HEK293 (cell line): ENCODE data around the gene CDX2.

Experiments
- CTCF ChIA-PET: fragments of 350-600 bp; formaldehyde crosslinking; extraction: SDS; loops from one replicate; lab custom pipeline; 2021; ENCODE audit warnings: antibody characterized with exemption; lab: Yijun Ruan, JAX
- POLR2A ChIA-PET: fragments of 300-600 bp; formaldehyde crosslinking; extraction: SDS; loops from one replicate; lab custom pipeline; 2020; ENCODE audit warnings: antibody characterized with exemption, inconsistent platforms; lab: Yijun Ruan, JAX
- H3K27ac ChIP-seq: fragments of 200-500 bp; sonication (Bioruptor generic); 2 replicates; pipeline ENCODE4 v1.5.1; 2014; ENCODE audit warnings: low read depth, low read length, control low read depth, inconsistent platforms; ENCODE audit errors: extremely low read depth
- H3K36me3 ChIP-seq, 2 experiments: fragments of 200-500 bp in 1 of 2; sonication (Bioruptor generic) in 1 of 2; 1 replicate in 1 of 2; 2 replicates in 1 of 2; pipeline ENCODE4 v1.5.1; 2014 to 2017; ENCODE audit warnings: inconsistent platforms in 2 of 2, low read length in 2 of 2; ENCODE audit not compliant: control insufficient read depth in 2 of 2, insufficient read depth in 1 of 2
- H3K4me1 ChIP-seq: fragments of 200-500 bp; sonication (Bioruptor generic); 2 replicates; pipeline ENCODE4 v1.5.1; 2014; ENCODE audit warnings: mild to moderate bottlenecking, low read length, inconsistent platforms; ENCODE audit not compliant: control insufficient read depth, insufficient read depth
- H3K4me3 ChIP-seq: 2 replicates; pipeline ENCODE4 v1.5.1; 2011; ENCODE audit warnings: low read depth, mild to moderate bottlenecking, control low read depth, low read length, moderate library complexity
- H3K9me3 ChIP-seq: fragments of 200-500 bp; sonication (Bioruptor generic); 2 replicates; pipeline ENCODE4 v1.5.1; 2014; ENCODE audit warnings: low read depth, low read length, inconsistent platforms; ENCODE audit not compliant: control insufficient read depth, insufficient read depth
- EGR2 ChIP-seq: fragments of 450-650 bp; formaldehyde crosslinking; IDR thresholded peaks from 2 replicates; pipeline ENCODE4 v1.5.1; 2016; ENCODE audit warnings: low read depth, missing biosample characterization, missing genetic modification characterization
- GFI1B ChIP-seq: fragments of 450-650 bp; formaldehyde crosslinking; IDR thresholded peaks from 2 replicates; pipeline ENCODE4 v1.5.1; 2016; ENCODE audit warnings: missing biosample characterization, missing genetic modification characterization
- GLI2 ChIP-seq: fragments of 450-650 bp; formaldehyde crosslinking; IDR thresholded peaks from 2 replicates; pipeline ENCODE4; 2017; ENCODE audit warnings: missing biosample characterization, missing genetic modification characterization, low read depth, borderline replicate concordance
- KLF10 ChIP-seq: fragments of 450-650 bp; IDR thresholded peaks from 2 replicates; pipeline ENCODE4 v1.5.1; 2018; ENCODE audit warnings: missing biosample characterization, mild to moderate bottlenecking, missing genetic modification characterization
- YY2 ChIP-seq: fragments of 450-650 bp; formaldehyde crosslinking; IDR thresholded peaks from 2 replicates; pipeline ENCODE4 v1.5.1; 2016; ENCODE audit warnings: missing biosample characterization, missing genetic modification characterization
- ZBTB7A ChIP-seq: fragments of 450-650 bp; formaldehyde crosslinking; IDR thresholded peaks from 2 replicates; pipeline ENCODE4 v1.5.1; 2016; ENCODE audit warnings: low read depth, missing biosample characterization, missing genetic modification characterization
- ZBTB8A ChIP-seq: fragments of 450-650 bp; formaldehyde crosslinking; IDR thresholded peaks from 2 replicates; pipeline ENCODE4 v1.5.1; 2016; ENCODE audit warnings: missing biosample characterization, missing genetic modification characterization
- ZNF16 ChIP-seq: fragments of 450-650 bp; formaldehyde crosslinking; IDR thresholded peaks from 2 replicates; pipeline ENCODE4 v1.5.1; 2016; ENCODE audit warnings: low read depth, missing biosample characterization, missing genetic modification characterization
- ZNF23 ChIP-seq: fragments of 450-650 bp; formaldehyde crosslinking; IDR thresholded peaks from 2 replicates; pipeline ENCODE4 v1.5.1; 2016; ENCODE audit warnings: missing biosample characterization, missing genetic modification characterization, borderline replicate concordance
- ZNF24 ChIP-seq: fragments of 450-650 bp; formaldehyde crosslinking; IDR thresholded peaks from 2 replicates; pipeline ENCODE4 v1.5.1; 2016; ENCODE audit warnings: missing biosample characterization, missing genetic modification characterization
- ZNF274 ChIP-seq, 2 experiments: fragments of 200-500 bp in 1 of 2; fragments of 450-650 bp in 1 of 2; sonication (Bioruptor generic) in 1 of 2; formaldehyde crosslinking in 1 of 2; IDR thresholded peaks; 2 replicates each; pipeline versions ENCODE4 v1.5.1 to v1.6.1; 2014 to 2016; ENCODE audit warnings: borderline replicate concordance in 1 of 2, inconsistent platforms in 1 of 2, low read length in 1 of 2, missing biosample characterization in 1 of 2, missing genetic modification characterization in 1 of 2
- ZNF404 ChIP-seq: fragments of 450-650 bp; formaldehyde crosslinking; IDR thresholded peaks from 2 replicates; pipeline ENCODE4 v1.5.1; 2017; ENCODE audit warnings: missing biosample characterization, missing genetic modification characterization
- ZNF529 ChIP-seq: fragments of 450-650 bp; formaldehyde crosslinking; IDR thresholded peaks from 2 replicates; pipeline ENCODE4 v1.5.1; 2017; ENCODE audit warnings: missing genetic modification characterization, missing biosample characterization; ENCODE audit not compliant: insufficient replicate concordance
- ZNF555 ChIP-seq: fragments of 450-650 bp; formaldehyde crosslinking; conservative IDR thresholded peaks from 2 replicates; pipeline ENCODE4 v1.5.1; 2017; ENCODE audit warnings: missing biosample characterization, mild to moderate bottlenecking, missing genetic modification characterization, inconsistent platforms
- ZNF629 ChIP-seq: fragments of 450-650 bp; formaldehyde crosslinking; IDR thresholded peaks from 2 replicates; pipeline ENCODE4 v1.5.1; 2017; ENCODE audit warnings: missing biosample characterization, missing genetic modification characterization
- ZNF664 ChIP-seq: fragments of 450-650 bp; formaldehyde crosslinking; IDR thresholded peaks from 2 replicates; pipeline ENCODE4 v1.5.1; 2016; ENCODE audit warnings: missing biosample characterization, missing genetic modification characterization
- ZNF76 ChIP-seq: fragments of 450-650 bp; formaldehyde crosslinking; IDR thresholded peaks from 2 replicates; pipeline ENCODE4; 2016; ENCODE audit warnings: low read depth, missing biosample characterization, missing genetic modification characterization, borderline replicate concordance
- ZNF768 ChIP-seq: fragments of 450-650 bp; formaldehyde crosslinking; IDR thresholded peaks from 2 replicates; pipeline ENCODE4 v1.5.1; 2018; ENCODE audit warnings: missing biosample characterization, mild to moderate bottlenecking, missing genetic modification characterization
- ZNF777 ChIP-seq: fragments of 450-650 bp; formaldehyde crosslinking; IDR thresholded peaks from 2 replicates; pipeline ENCODE4 v1.5.1; 2017; ENCODE audit warnings: missing biosample characterization, missing genetic modification characterization, borderline replicate concordance
- ZNF837 ChIP-seq: fragments of 450-650 bp; formaldehyde crosslinking; IDR thresholded peaks from 2 replicates; pipeline ENCODE4 v1.5.1; 2016; ENCODE audit warnings: missing biosample characterization, missing genetic modification characterization
- TF ChIP-seq, protein P1 (sequence below): fragments of 450-650 bp; formaldehyde crosslinking; IDR thresholded peaks from 2 replicates; pipeline ENCODE4 v1.5.1; 2017; ENCODE audit warnings: missing biosample characterization, missing genetic modification characterization
- TF ChIP-seq, protein P2 (sequence below): fragments of 450-650 bp; formaldehyde crosslinking; IDR thresholded peaks from 2 replicates; pipeline ENCODE4 v1.5.1; 2016; ENCODE audit warnings: missing biosample characterization, missing genetic modification characterization, borderline replicate concordance
- TF ChIP-seq, protein P3 (sequence below): fragments of 450-650 bp; formaldehyde crosslinking; IDR thresholded peaks from 2 replicates; pipeline ENCODE4 v1.5.1; 2016; ENCODE audit warnings: missing biosample characterization, missing genetic modification characterization

Gene CDX2

DNA sequence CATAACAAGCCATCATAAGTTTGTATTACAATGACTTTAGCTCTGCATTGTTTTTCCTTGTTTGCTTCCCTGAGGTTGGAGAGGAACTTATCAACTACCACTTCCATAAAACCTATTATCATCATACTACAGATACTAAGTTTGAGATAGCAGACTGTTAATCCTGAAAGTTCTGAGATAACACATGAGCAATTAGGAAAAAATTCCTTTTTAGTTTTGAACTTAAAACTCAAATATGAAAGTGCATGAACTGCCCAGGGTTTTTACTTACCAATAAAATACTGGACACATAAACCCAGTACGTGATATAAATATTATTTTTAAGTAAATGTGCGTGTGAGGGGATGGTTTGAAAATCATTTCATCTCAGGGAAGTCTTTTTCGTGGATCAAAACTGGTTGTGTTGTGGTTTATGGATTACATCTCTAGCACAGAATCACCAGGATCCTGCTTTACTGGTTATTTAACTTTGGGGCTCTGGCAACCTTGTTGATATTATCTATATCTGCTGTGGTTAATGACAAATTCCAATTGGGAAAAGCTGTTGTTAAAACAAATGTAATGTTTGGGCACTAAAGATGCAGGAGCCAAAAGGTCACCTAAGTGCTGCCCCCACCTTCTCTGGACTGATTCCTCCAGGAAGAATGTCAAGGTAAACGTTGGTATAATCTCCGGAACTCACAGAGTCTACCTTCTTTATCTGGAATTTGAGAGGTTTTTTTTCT lies 12.4 kb downstream of the CDX2 start:
- Histone ChIP-seq H3K4me1 (no peaks in the 10 kb centered on the region; the same call in 1 of the 2 replicates), H3K36me3 (peaks cover 0 to 15% of the 10 kb centered on the region in 2 experiments; a peak in 1 of 3 replicates), H3K9me3 (no peaks in the 10 kb centered on the region), H3K27ac (no peak overlapping the region), H3K4me3 (no peak overlapping the region)
- ChIA-PET CTCF (interaction anchor here (1.2 to 13.6 kb wide), 3 partner anchors 88 to 595 kb away, joined by 6 to 206 read pairs (median 7); no protein-coding TSS in a partner anchor), POLR2A (interaction anchor here (0.6 kb wide), 1 partner anchor 197 kb away, joined by 4 read pairs; no protein-coding TSS in a partner anchor)
- no peak for TF ChIP-seq ZNF274 (IDR thresholded peaks at IDR 0.05; ENCODE audit: low read length)
- no peak for TF ChIP-seq ZNF274 (tag by site-specific recombination; IDR thresholded peaks at IDR 0.05; ENCODE audit: borderline replicate concordance)
- TF ChIP-seq ZNF555 (tag by site-specific recombination): no peak
- TF ChIP-seq ZBTB8A (tag by site-specific recombination): no peak
- TF ChIP-seq ZNF837 (tag by site-specific recombination): no peak
- TF ChIP-seq ZNF629: no peak
- no peak for TF ChIP-seq EGR2 (tag by site-specific recombination)
- TF ChIP-seq KLF10 (tag by site-specific recombination): no peak
- TF ChIP-seq, protein P1, sequence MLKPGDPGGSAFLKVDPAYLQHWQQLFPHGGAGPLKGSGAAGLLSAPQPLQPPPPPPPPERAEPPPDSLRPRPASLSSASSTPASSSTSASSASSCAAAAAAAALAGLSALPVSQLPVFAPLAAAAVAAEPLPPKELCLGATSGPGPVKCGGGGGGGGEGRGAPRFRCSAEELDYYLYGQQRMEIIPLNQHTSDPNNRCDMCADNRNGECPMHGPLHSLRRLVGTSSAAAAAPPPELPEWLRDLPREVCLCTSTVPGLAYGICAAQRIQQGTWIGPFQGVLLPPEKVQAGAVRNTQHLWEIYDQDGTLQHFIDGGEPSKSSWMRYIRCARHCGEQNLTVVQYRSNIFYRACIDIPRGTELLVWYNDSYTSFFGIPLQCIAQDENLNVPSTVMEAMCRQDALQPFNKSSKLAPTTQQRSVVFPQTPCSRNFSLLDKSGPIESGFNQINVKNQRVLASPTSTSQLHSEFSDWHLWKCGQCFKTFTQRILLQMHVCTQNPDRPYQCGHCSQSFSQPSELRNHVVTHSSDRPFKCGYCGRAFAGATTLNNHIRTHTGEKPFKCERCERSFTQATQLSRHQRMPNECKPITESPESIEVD: no peak; the same call in 1 of the 2 replicates
- no peak for TF ChIP-seq GFI1B (tag by site-specific recombination)
- TF ChIP-seq ZNF529 (tag by site-specific recombination): no peak
- no peak for TF ChIP-seq YY2 (tag by site-specific recombination)

GRCh38 chr13:27955014-27955591 lies 14.0 kb downstream of the CDX2 start:
- ChIA-PET CTCF (interaction anchor here (1.2 to 13.6 kb wide), 7 partner anchors 8 to 552 kb away, joined by 3 to 206 read pairs (median 5); no protein-coding TSS in a partner anchor), POLR2A (no interaction called here)
- Histone ChIP-seq H3K27ac (no peak overlapping the region), H3K9me3 (no peaks in the 10 kb centered on the region), H3K4me3 (no peak overlapping the region), H3K4me1 (no peaks in the 10 kb centered on the region; the same call in 1 of the 2 replicates), H3K36me3 (peaks cover 0 to under 1% of the 10 kb centered on the region in 2 experiments; a peak in 1 of 3 replicates)
- TF ChIP-seq ZNF768: no peak
- TF ChIP-seq, protein P2, sequence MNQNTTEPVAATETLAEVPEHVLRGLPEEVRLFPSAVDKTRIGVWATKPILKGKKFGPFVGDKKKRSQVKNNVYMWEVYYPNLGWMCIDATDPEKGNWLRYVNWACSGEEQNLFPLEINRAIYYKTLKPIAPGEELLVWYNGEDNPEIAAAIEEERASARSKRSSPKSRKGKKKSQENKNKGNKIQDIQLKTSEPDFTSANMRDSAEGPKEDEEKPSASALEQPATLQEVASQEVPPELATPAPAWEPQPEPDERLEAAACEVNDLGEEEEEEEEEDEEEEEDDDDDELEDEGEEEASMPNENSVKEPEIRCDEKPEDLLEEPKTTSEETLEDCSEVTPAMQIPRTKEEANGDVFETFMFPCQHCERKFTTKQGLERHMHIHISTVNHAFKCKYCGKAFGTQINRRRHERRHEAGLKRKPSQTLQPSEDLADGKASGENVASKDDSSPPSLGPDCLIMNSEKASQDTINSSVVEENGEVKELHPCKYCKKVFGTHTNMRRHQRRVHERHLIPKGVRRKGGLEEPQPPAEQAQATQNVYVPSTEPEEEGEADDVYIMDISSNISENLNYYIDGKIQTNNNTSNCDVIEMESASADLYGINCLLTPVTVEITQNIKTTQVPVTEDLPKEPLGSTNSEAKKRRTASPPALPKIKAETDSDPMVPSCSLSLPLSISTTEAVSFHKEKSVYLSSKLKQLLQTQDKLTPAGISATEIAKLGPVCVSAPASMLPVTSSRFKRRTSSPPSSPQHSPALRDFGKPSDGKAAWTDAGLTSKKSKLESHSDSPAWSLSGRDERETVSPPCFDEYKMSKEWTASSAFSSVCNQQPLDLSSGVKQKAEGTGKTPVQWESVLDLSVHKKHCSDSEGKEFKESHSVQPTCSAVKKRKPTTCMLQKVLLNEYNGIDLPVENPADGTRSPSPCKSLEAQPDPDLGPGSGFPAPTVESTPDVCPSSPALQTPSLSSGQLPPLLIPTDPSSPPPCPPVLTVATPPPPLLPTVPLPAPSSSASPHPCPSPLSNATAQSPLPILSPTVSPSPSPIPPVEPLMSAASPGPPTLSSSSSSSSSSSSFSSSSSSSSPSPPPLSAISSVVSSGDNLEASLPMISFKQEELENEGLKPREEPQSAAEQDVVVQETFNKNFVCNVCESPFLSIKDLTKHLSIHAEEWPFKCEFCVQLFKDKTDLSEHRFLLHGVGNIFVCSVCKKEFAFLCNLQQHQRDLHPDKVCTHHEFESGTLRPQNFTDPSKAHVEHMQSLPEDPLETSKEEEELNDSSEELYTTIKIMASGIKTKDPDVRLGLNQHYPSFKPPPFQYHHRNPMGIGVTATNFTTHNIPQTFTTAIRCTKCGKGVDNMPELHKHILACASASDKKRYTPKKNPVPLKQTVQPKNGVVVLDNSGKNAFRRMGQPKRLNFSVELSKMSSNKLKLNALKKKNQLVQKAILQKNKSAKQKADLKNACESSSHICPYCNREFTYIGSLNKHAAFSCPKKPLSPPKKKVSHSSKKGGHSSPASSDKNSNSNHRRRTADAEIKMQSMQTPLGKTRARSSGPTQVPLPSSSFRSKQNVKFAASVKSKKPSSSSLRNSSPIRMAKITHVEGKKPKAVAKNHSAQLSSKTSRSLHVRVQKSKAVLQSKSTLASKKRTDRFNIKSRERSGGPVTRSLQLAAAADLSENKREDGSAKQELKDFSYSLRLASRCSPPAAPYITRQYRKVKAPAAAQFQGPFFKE: no peak
- no peak for TF ChIP-seq ZNF76 (tag by site-specific recombination)
- no peak for TF ChIP-seq ZNF16 (tag by site-specific recombination)
- no peak for TF ChIP-seq GLI2
- TF ChIP-seq ZNF24: no peak
- no peak for TF ChIP-seq ZNF404
- TF ChIP-seq, protein P3, sequence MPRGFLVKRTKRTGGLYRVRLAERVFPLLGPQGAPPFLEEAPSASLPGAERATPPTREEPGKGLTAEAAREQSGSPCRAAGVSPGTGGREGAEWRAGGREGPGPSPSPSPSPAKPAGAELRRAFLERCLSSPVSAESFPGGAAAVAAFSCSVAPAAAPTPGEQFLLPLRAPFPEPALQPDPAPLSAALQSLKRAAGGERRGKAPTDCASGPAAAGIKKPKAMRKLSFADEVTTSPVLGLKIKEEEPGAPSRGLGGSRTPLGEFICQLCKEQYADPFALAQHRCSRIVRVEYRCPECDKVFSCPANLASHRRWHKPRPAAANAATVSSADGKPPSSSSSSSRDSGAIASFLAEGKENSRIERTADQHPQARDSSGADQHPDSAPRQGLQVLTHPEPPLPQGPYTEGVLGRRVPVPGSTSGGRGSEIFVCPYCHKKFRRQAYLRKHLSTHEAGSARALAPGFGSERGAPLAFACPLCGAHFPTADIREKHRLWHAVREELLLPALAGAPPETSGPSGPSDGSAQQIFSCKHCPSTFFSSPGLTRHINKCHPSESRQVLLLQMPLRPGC (tag by site-specific recombination): no peak
- no peak for TF ChIP-seq ZNF23
- TF ChIP-seq ZNF777 (tag by site-specific recombination): no peak
- TF ChIP-seq ZBTB7A (tag by site-specific recombination): no peak
- no peak for TF ChIP-seq ZNF664 (tag by site-specific recombination)
